ENCODE measurements around the gene ALDH9A1.

DNA sequence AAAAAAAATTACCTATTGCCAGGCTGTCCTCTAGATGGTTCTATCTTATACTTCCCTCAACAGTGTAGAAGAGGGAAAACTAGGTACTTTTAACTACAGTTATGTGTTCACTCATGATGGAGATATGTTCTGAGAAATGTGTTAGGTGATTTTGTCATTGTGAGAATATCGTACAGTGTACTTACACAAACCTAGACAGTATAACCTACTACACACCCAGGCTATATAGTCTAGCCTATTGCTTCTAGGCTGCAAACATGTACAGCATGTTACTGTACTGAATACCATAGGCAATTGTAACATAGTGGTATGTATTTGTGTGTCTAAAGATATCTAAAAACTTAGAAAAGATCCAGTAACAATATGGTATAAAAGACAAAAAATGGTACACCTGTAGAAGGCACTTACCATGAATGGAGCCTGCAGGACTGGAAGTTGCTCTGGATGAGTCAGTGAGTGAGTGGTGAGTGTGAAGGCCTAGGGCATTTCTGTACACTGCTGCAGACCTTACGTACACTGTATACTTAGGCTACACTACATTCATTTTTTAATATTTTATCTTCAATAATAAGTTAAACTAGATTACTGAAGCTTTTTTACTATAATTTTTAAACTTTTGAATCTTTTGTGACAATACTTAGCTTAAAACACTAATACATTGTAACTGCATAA lies 54.2 kb downstream of the ALDH9A1 start:
- TF ChIP-seq, protein P1, sequence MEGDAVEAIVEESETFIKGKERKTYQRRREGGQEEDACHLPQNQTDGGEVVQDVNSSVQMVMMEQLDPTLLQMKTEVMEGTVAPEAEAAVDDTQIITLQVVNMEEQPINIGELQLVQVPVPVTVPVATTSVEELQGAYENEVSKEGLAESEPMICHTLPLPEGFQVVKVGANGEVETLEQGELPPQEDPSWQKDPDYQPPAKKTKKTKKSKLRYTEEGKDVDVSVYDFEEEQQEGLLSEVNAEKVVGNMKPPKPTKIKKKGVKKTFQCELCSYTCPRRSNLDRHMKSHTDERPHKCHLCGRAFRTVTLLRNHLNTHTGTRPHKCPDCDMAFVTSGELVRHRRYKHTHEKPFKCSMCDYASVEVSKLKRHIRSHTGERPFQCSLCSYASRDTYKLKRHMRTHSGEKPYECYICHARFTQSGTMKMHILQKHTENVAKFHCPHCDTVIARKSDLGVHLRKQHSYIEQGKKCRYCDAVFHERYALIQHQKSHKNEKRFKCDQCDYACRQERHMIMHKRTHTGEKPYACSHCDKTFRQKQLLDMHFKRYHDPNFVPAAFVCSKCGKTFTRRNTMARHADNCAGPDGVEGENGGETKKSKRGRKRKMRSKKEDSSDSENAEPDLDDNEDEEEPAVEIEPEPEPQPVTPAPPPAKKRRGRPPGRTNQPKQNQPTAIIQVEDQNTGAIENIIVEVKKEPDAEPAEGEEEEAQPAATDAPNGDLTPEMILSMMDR (conservative IDR thresholded peaks at IDR 0.05; ENCODE audit: low read depth, low read length): no peak
- TF ChIP-seq RAD21 (IDR thresholded peaks at IDR 0.05; ENCODE audit: low read length): no peak
- no peak for TF ChIP-seq POLR2A (IDR thresholded peaks at IDR 0.05; ENCODE audit: low read depth, low read length)
- TF ChIP-seq MXI1 (IDR thresholded peaks at IDR 0.05; ENCODE audit: borderline replicate concordance, low read depth, low read length): no peak
- TF ChIP-seq MAZ (IDR thresholded peaks at IDR 0.05; ENCODE audit: borderline replicate concordance, low read depth, low read length): no peak
- no peak for TF ChIP-seq RCOR1 (IDR thresholded peaks at IDR 0.05; ENCODE audit: insufficient replicate concordance, low read length)
- TF ChIP-seq RFX5 (IDR thresholded peaks at IDR 0.05; ENCODE audit: low read depth, low read length): no peak
- TF ChIP-seq BHLHE40 (IDR thresholded peaks at IDR 0.05; ENCODE audit: low read depth, low read length): no peak
- TF ChIP-seq CHD1 (IDR thresholded peaks at IDR 0.05; ENCODE audit: low read depth, low read length): no peak
- TF ChIP-seq MAFK (IDR thresholded peaks at IDR 0.05; ENCODE audit: low read depth, low read length): no peak
- TF ChIP-seq CEBPB (IDR thresholded peaks at IDR 0.05; ENCODE audit: low read depth, low read length): no peak
- no peak for TF ChIP-seq FOS (IDR thresholded peaks at IDR 0.05; ENCODE audit: low read depth, low read length)
